ENCODE data around the gene NOS1. TPM values are rescaled to one million over a fixed set of nuclear protein-coding genes. Genes with fewer than 3 reads are reported as not detected.

Gene NOS1
- total and polyA plus RNA-seq, 2 experiments from 2014 or later: 0.63 to 3.0 TPM

DNA sequence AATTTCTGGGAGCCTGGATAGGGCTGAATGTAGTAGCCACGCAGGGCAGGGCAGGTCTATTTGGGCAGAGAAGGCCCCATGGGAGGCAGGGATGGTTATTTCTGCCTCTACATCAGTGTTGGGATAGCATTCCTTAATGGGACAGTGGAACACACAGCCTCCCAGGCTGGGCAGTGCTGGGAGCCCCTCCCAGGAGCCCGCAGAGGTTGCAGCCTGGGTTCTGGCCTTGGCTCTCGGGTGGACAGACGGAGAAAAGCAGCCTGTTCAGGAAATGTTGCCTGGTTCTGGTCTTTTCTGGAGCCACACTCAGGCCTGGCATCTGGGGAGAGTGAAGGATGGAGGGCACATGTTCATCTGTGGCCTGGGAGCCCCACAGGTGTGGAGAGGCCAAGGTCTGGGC, 479 bp upstream of the NOS1 start:
- no peak for TF ChIP-seq EZH2 (IDR thresholded peaks at IDR 0.05; ENCODE audit: low read depth, unreplicated experiment)
- TF ChIP-seq EZH2phosphoT487 (IDR thresholded peaks at IDR 0.05; ENCODE audit: unreplicated experiment): no peak
- TF ChIP-seq ZNF331 (CRISPR knock-in tag; IDR thresholded peaks at IDR 0.05; ENCODE audit: low read depth): no peak
- TF ChIP-seq, protein P1, sequence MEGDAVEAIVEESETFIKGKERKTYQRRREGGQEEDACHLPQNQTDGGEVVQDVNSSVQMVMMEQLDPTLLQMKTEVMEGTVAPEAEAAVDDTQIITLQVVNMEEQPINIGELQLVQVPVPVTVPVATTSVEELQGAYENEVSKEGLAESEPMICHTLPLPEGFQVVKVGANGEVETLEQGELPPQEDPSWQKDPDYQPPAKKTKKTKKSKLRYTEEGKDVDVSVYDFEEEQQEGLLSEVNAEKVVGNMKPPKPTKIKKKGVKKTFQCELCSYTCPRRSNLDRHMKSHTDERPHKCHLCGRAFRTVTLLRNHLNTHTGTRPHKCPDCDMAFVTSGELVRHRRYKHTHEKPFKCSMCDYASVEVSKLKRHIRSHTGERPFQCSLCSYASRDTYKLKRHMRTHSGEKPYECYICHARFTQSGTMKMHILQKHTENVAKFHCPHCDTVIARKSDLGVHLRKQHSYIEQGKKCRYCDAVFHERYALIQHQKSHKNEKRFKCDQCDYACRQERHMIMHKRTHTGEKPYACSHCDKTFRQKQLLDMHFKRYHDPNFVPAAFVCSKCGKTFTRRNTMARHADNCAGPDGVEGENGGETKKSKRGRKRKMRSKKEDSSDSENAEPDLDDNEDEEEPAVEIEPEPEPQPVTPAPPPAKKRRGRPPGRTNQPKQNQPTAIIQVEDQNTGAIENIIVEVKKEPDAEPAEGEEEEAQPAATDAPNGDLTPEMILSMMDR (conservative IDR thresholded peaks at IDR 0.05; ENCODE audit: low read depth in 2 of 2): no peak
- TF ChIP-seq, protein P2, sequence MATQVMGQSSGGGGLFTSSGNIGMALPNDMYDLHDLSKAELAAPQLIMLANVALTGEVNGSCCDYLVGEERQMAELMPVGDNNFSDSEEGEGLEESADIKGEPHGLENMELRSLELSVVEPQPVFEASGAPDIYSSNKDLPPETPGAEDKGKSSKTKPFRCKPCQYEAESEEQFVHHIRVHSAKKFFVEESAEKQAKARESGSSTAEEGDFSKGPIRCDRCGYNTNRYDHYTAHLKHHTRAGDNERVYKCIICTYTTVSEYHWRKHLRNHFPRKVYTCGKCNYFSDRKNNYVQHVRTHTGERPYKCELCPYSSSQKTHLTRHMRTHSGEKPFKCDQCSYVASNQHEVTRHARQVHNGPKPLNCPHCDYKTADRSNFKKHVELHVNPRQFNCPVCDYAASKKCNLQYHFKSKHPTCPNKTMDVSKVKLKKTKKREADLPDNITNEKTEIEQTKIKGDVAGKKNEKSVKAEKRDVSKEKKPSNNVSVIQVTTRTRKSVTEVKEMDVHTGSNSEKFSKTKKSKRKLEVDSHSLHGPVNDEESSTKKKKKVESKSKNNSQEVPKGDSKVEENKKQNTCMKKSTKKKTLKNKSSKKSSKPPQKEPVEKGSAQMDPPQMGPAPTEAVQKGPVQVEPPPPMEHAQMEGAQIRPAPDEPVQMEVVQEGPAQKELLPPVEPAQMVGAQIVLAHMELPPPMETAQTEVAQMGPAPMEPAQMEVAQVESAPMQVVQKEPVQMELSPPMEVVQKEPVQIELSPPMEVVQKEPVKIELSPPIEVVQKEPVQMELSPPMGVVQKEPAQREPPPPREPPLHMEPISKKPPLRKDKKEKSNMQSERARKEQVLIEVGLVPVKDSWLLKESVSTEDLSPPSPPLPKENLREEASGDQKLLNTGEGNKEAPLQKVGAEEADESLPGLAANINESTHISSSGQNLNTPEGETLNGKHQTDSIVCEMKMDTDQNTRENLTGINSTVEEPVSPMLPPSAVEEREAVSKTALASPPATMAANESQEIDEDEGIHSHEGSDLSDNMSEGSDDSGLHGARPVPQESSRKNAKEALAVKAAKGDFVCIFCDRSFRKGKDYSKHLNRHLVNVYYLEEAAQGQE (IDR thresholded peaks at IDR 0.05; ENCODE audit: unreplicated experiment): no peak
- no peak for TF ChIP-seq STAT1 (IDR thresholded peaks at IDR 0.05; ENCODE audit: unreplicated experiment)
- TF ChIP-seq, protein P3, sequence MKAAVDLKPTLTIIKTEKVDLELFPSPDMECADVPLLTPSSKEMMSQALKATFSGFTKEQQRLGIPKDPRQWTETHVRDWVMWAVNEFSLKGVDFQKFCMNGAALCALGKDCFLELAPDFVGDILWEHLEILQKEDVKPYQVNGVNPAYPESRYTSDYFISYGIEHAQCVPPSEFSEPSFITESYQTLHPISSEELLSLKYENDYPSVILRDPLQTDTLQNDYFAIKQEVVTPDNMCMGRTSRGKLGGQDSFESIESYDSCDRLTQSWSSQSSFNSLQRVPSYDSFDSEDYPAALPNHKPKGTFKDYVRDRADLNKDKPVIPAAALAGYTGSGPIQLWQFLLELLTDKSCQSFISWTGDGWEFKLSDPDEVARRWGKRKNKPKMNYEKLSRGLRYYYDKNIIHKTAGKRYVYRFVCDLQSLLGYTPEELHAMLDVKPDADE (IDR thresholded peaks at IDR 0.05): no peak
- no peak for TF ChIP-seq ZNF114 (CRISPR knock-in tag; IDR thresholded peaks at IDR 0.05)
- TF ChIP-seq, protein P4, sequence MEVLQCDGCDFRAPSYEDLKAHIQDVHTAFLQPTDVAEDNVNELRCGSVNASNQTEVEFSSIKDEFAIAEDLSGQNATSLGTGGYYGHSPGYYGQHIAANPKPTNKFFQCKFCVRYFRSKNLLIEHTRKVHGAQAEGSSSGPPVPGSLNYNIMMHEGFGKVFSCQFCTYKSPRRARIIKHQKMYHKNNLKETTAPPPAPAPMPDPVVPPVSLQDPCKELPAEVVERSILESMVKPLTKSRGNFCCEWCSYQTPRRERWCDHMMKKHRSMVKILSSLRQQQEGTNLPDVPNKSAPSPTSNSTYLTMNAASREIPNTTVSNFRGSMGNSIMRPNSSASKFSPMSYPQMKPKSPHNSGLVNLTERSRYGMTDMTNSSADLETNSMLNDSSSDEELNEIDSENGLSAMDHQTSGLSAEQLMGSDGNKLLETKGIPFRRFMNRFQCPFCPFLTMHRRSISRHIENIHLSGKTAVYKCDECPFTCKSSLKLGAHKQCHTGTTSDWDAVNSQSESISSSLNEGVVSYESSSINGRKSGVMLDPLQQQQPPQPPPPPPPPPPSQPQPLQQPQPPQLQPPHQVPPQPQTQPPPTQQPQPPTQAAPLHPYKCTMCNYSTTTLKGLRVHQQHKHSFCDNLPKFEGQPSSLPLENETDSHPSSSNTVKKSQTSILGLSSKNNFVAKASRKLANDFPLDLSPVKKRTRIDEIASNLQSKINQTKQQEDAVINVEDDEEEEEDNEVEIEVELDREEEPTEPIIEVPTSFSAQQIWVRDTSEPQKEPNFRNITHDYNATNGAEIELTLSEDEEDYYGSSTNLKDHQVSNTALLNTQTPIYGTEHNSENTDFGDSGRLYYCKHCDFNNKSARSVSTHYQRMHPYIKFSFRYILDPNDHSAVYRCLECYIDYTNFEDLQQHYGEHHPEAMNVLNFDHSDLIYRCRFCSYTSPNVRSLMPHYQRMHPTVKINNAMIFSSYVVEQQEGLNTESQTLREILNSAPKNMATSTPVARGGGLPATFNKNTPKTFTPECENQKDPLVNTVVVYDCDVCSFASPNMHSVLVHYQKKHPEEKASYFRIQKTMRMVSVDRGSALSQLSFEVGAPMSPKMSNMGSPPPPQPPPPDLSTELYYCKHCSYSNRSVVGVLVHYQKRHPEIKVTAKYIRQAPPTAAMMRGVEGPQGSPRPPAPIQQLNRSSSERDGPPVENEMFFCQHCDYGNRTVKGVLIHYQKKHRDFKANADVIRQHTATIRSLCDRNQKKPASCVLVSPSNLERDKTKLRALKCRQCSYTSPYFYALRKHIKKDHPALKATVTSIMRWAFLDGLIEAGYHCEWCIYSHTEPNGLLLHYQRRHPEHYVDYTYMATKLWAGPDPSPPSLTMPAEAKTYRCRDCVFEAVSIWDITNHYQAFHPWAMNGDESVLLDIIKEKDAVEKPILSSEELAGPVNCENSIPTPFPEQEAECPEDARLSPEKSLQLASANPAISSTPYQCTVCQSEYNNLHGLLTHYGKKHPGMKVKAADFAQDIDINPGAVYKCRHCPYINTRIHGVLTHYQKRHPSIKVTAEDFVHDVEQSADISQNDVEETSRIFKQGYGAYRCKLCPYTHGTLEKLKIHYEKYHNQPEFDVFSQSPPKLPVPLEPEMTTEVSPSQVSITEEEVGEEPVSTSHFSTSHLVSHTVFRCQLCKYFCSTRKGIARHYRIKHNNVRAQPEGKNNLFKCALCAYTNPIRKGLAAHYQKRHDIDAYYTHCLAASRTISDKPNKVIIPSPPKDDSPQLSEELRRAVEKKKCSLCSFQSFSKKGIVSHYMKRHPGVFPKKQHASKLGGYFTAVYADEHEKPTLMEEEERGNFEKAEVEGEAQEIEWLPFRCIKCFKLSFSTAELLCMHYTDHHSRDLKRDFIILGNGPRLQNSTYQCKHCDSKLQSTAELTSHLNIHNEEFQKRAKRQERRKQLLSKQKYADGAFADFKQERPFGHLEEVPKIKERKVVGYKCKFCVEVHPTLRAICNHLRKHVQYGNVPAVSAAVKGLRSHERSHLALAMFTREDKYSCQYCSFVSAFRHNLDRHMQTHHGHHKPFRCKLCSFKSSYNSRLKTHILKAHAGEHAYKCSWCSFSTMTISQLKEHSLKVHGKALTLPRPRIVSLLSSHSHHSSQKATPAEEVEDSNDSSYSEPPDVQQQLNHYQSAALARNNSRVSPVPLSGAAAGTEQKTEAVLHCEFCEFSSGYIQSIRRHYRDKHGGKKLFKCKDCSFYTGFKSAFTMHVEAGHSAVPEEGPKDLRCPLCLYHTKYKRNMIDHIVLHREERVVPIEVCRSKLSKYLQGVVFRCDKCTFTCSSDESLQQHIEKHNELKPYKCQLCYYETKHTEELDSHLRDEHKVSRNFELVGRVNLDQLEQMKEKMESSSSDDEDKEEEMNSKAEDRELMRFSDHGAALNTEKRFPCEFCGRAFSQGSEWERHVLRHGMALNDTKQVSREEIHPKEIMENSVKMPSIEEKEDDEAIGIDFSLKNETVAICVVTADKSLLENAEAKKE (CRISPR knock-in tag; IDR thresholded peaks at IDR 0.05): no peak
- no peak for TF ChIP-seq JUNB (IDR thresholded peaks at IDR 0.05; ENCODE audit: unreplicated experiment)
- no peak for TF ChIP-seq CREB1 (CRISPR knock-in tag; IDR thresholded peaks at IDR 0.05; ENCODE audit: low read depth)
- no peak for TF ChIP-seq NANOG (IDR thresholded peaks at IDR 0.05; ENCODE audit: borderline replicate concordance)
- TF ChIP-seq POLR2AphosphoS5 (IDR thresholded peaks at IDR 0.05; ENCODE audit: low read depth): no peak
- H2AFZ ChIP-seq: no peak overlapping the region; the same call in 1 of the 2 replicates
- Mint-ChIP-seq H3K4me1 (peaks cover 18% of the 10 kb centered on the region), H3K9me3 (no peaks in the 10 kb centered on the region), H3K4me3 (peak overlapping the region; percentile 86), H3K27ac (no peak overlapping the region), H3K27me3 (ENCODE audit: insufficient read depth, low read depth, poor library complexity) (peaks cover 57% of the 10 kb centered on the region), H3K36me3 (ENCODE audit: low read depth) (no peaks in the 10 kb centered on the region)
- ATAC-seq: no peak
- H3K4me2 ChIP-seq: peak overlapping the region; percentile 96
- H3K27ac ChIP-seq (ENCODE audit: low read depth): no peak overlapping the region
- peaks cover 73% of the 10 kb centered on the region for H3K27me3 ChIP-seq (ENCODE audit: insufficient read depth)
- H3K79me2 ChIP-seq (replicated peaks; ENCODE audit: insufficient read depth): no peaks in the 10 kb centered on the region
- DNase-seq (ENCODE audit: low spot score): peak; percentile 37
- no peaks in the 10 kb centered on the region for H3K36me3 ChIP-seq (ENCODE audit: insufficient read depth)
- no peaks in the 10 kb centered on the region for H3K9me2 ChIP-seq (ENCODE audit: insufficient read depth)
- H4K20me1 ChIP-seq (replicated peaks; ENCODE audit: insufficient read depth): no peaks in the 10 kb centered on the region; the same call in 1 of the 2 replicates
- peak overlapping the region; percentile 93 for H3K4me3 ChIP-seq
- peaks cover 10% of the 10 kb centered on the region for H3K4me1 ChIP-seq (ENCODE audit: insufficient read depth)
- H3F3A ChIP-seq (replicated peaks; ENCODE audit: low read depth): no peaks in the 10 kb centered on the region
